K562 (cell line): ENCODE data around the gene GULP1. TPM values are rescaled to one million over a fixed set of nuclear protein-coding genes. Genes with fewer than 3 reads are reported as not detected.

Source experiments
- ATAC-seq: fragments of 200-7000 bp; cut with Tn5 transposase; 3 replicates; pipeline ENCODE4 v1.9.1; 2020; ENCODE audit warnings: moderate library complexity
- BruUV-seq: library from RNA; stranded (reverse); fragments of 400-500 nt; replicated peaks from 2 replicates; lab custom pipeline; 2021; lab: Mats Ljungman, UMichigan
- CTCF ChIA-PET: fragments of 300-600 bp; formaldehyde crosslinking; extraction: SDS; loops from one replicate; lab custom pipeline; 2021; ENCODE audit warnings: low intra/inter-chr PET ratio; lab: Yijun Ruan, JAX
- POLR2A ChIA-PET: fragments of 300-600, 350-650 bp; sonication (Branson Sonifier 250); formaldehyde crosslinking; extraction: SDS; loops from one replicate; lab custom pipeline; 2021; ENCODE audit warnings: antibody characterized with exemption, inconsistent platforms; lab: Yijun Ruan, JAX
- DNase-seq, 4 experiments: peaks; one replicate each; pipeline versions ENCODE4 v3.0.0 to v3.0.0-alpha.2; 2011 to 2018; ENCODE audit warnings: low spot score in 3 of 4, mixed read lengths in 3 of 4; ENCODE audit errors: extremely low read depth in 1 of 4
- FAIRE-seq: peaks from 2 replicates; lab custom pipeline; 2011; peaks lifted over from hg19 to GRCh38; lab: Jason Lieb, UNC
- H2AFZ ChIP-seq: 2 replicates; pipeline ENCODE4 v1.6.0; 2011; ENCODE audit warnings: low read depth, low read length, control low read depth, inconsistent platforms
- H3K27ac ChIP-seq: fragments of 200-600 bp; 3 replicates; pipeline ENCODE4 v1.8.0; 2011; ENCODE audit warnings: low read depth, mild to moderate bottlenecking, control low read depth, inconsistent platforms, low read length, moderate library complexity, mixed read lengths; ENCODE audit errors: extremely low read depth
- H3K27me3 ChIP-seq, 2 experiments: fragments of 300-600 bp in 1 of 2; 2 replicates in 1 of 2; 3 replicates in 1 of 2; pipeline versions ENCODE4 v1.6.0 to v1.8.0; 2011; ENCODE audit warnings: inconsistent platforms in 2 of 2, low read length in 2 of 2, mild to moderate bottlenecking in 1 of 2, mixed read lengths in 1 of 2, moderate library complexity in 1 of 2; ENCODE audit not compliant: control insufficient read depth in 2 of 2, insufficient read depth in 2 of 2
- H3K36me3 ChIP-seq: fragments of 300-600 bp; 3 replicates; pipeline ENCODE4 v1.8.0; 2011; ENCODE audit warnings: mild to moderate bottlenecking, low read length, inconsistent platforms; ENCODE audit not compliant: control insufficient read depth, insufficient read depth
- H3K4me1 ChIP-seq, 2 experiments: fragments of 200-600 bp in 1 of 2; replicated peaks in 1 of 2; 2 replicates in 1 of 2; 3 replicates in 1 of 2; pipeline versions ENCODE4 v1.5.1 to v1.8.0; 2011; ENCODE audit warnings: inconsistent platforms in 2 of 2, low read length in 2 of 2, mild to moderate bottlenecking in 1 of 2, mixed read lengths in 1 of 2, moderate library complexity in 1 of 2; ENCODE audit not compliant: control insufficient read depth in 2 of 2, insufficient read depth in 2 of 2
- H3K4me2 ChIP-seq: 2 replicates; pipeline ENCODE4 v1.6.1; 2011; ENCODE audit warnings: low read length, control low read depth, inconsistent platforms, mixed read lengths; ENCODE audit not compliant: insufficient read depth
- H3K4me3 ChIP-seq: fragments of 200-600 bp; sonication (generic), shearing (Covaris generic); 2 replicates; pipeline ENCODE4 v1.5.1; 2016; ENCODE audit warnings: control low read depth, inconsistent platforms
- H3K79me2 ChIP-seq: fragments of 200-600 bp; 3 replicates; pipeline ENCODE4 v1.8.0; 2011; ENCODE audit warnings: low read length, inconsistent platforms; ENCODE audit not compliant: control insufficient read depth, insufficient read depth
- H3K9ac ChIP-seq, 2 experiments: 2 replicates each; pipeline versions ENCODE4 v1.6.0 to v1.6.1; 2011; ENCODE audit warnings: low read depth in 2 of 2, low read length in 2 of 2, control low read depth in 1 of 2, inconsistent platforms in 1 of 2, mild to moderate bottlenecking in 1 of 2, mixed read lengths in 1 of 2; ENCODE audit not compliant: insufficient read depth in 1 of 2
- H3K9me1 ChIP-seq: one replicate; pipeline ENCODE4 v1.6.0; 2011; ENCODE audit warnings: inconsistent platforms, mild to moderate bottlenecking, low read length, moderate library complexity; ENCODE audit not compliant: control insufficient read depth, insufficient read depth
- H3K9me3 ChIP-seq: replicated peaks from 2 replicates; pipeline ENCODE4 v1.5.1; 2011; ENCODE audit warnings: low read depth, low read length, inconsistent platforms; ENCODE audit not compliant: control insufficient read depth, insufficient read depth
- H4K20me1 ChIP-seq: replicated peaks from 2 replicates; pipeline ENCODE4 v1.6.1; 2011; ENCODE audit warnings: low read length, inconsistent platforms, mixed read lengths; ENCODE audit not compliant: control insufficient read depth, insufficient read depth
- AFF4 ChIP-seq: sonication (generic); formaldehyde crosslinking; IDR thresholded peaks from 2 replicates; pipeline ENCODE4 v1.8.0; 2023; ENCODE audit warnings: mild to moderate bottlenecking, missing genetic modification reagents
- BCOR ChIP-seq: fragments of 450-650 bp; IDR thresholded peaks from 2 replicates; pipeline ENCODE4 v1.6.1; 2016
- CC2D1A ChIP-seq: fragments of 450-650 bp; IDR thresholded peaks from 2 replicates; pipeline ENCODE4 v1.6.1; 2017; ENCODE audit warnings: mild to moderate bottlenecking
- CREB5 ChIP-seq: fragments of 250-450 bp; sonication (Bioruptor Pico); IDR thresholded peaks from 2 replicates; pipeline ENCODE4 v1.5.0; 2020; ENCODE audit warnings: mild to moderate bottlenecking
- GABPB2 ChIP-seq: fragments of 250-450 bp; sonication (Bioruptor Pico); conservative IDR thresholded peaks from 2 replicates; pipeline ENCODE4 v1.5.1; 2021; ENCODE audit warnings: mild to moderate bottlenecking
- HNRNPK ChIP-seq: fragments of 200-400 bp; formaldehyde crosslinking; IDR thresholded peaks from one replicate; pipeline ENCODE4 v1.6.1; 2018; ENCODE audit warnings: mild to moderate bottlenecking, low read depth, low read length; ENCODE audit not compliant: poor library complexity, severe bottlenecking
- ZBTB1 ChIP-seq: sonication (generic); formaldehyde crosslinking; IDR thresholded peaks from 2 replicates; pipeline ENCODE4 v1.8.1; 2023; ENCODE audit warnings: missing genetic modification reagents, low read depth, mild to moderate bottlenecking, borderline replicate concordance
- ZBTB5 ChIP-seq: fragments of 450-650 bp; IDR thresholded peaks from 2 replicates; pipeline ENCODE4 v1.6.1; 2017; ENCODE audit warnings: antibody characterized with exemption
- ZBTB8A ChIP-seq: fragments of 450-650 bp; IDR thresholded peaks from 2 replicates; pipeline ENCODE4 v1.6.1; 2018; ENCODE audit warnings: mild to moderate bottlenecking, moderate library complexity; ENCODE audit not compliant: partially characterized antibody
- ZNF512 ChIP-seq: IDR thresholded peaks from 2 replicates; pipeline ENCODE4 v1.6.1; 2016; ENCODE audit warnings: missing genetic modification characterization, missing compliant biosample characterization
- WGBS: fragments of 100-300 bp; shearing (Covaris generic); methylation state at CpG from one replicate; pipeline ENCODE4 v1.1.6; 2016; ENCODE audit warnings: low coverage, mixed read lengths; ENCODE audit not compliant: insufficient coverage; ENCODE audit errors: missing lambda C conversion rate; 5-methylcytosine and 5-hydroxymethylcytosine counted together
- in situ Hi-C: fragments of 300-500 bp; cut with MboI; formaldehyde crosslinking; loops from 4 replicates; pipeline ENCODE4 v1.15.0; 2018; ENCODE audit warnings: inconsistent platforms, mixed read lengths
- intact Hi-C: fragments of 100-400 bp; cut with micrococcal nuclease; formaldehyde crosslinking; loops from 2 replicates; pipeline ENCODE4 v1.14.2; 2022
- polyA plus RNA-seq, 8 experiments: library from polyadenylated mRNA; depleted of rRNA in 4 of 8; stranded (reverse) in 5 of 8; unstranded in 3 of 8; fragments of >200 nt; fragmentation: Nextera tagmentation in 2 of 8; fragmentation: Illumina TruSeq in 1 of 8; extraction: Ambion mirVana in 2 of 8; extraction: Trizol in 1 of 8; gene quantifications; 2 replicates each; pipeline versions ENCODE4 v1.2.1 to v1.2.3, GENCODE V29; 2011 to 2014; ENCODE audit warnings: inconsistent platforms in 1 of 8, missing spikeins in 1 of 8
- total RNA-seq, 7 experiments: library from RNA; depleted of rRNA in 6 of 7; stranded (reverse); fragments of >200 nt in 6 of 7; fragmentation: Illumina TruSeq in 2 of 7; extraction: Trizol in 2 of 7; gene quantifications; 2 replicates each; pipeline versions ENCODE4 v1.2.1 to v1.2.3, GENCODE V29; 2011 to 2021; ENCODE audit warnings: low replicate concordance in 1 of 7

Gene GULP1
- total and polyA plus RNA-seq, 9 of the 15 experiments (the other 6 are each of a cell fraction or from before 2014, with no cell fraction given): 8.5 to 25.3 (median 19.5) TPM

DNA sequence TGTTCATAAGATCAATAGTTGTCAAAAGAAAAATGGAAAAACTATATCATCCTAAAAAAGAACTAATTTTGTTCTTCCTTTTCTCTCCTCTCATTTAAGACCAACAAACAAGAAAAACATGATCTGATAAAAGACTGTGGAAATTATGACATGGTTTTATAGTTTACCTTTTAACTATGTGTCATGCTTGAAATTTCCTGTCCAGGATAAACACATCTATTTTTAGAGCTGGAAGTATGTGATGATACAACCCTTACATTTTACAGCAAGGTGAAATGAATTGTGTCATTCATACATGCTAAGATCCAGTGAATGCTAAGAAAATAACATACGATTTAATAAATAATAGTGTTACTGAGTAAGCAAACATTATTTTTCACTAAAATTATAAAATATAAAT is 89.9 kb downstream of the GULP1 start (continued):
- no peak for TF ChIP-seq AFF4 (CRISPR knock-in tag)
- TF ChIP-seq GABPB2 (CRISPR knock-in tag): no peak
- no peak for TF ChIP-seq HNRNPK

DNA sequence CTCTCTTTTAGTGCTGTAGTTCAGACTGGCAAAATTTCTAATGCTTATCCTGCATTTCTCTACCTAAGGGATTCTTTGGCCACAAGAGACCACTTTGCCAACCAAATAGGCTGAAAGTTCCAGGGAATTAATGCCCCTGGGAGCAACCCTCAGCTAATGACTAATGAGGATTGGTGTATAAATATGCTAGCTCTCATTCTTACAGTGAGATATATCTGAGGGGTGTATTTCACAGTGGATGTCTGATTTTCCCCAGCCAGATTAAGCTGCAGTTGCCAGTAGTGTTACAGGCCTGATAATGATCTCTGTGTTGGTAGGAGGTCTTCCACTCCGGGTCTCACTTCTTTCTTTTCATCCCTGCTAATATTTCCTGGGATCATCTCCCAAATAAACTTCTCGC is 90.4 kb downstream of the GULP1 start:
- ChIA-PET CTCF (no interaction called here), POLR2A (no interaction called here)
- Histone ChIP-seq H2AFZ (no peak overlapping the region), H3K4me2 (no peak overlapping the region), H3K4me1 (peaks cover 0 to 2% of the 10 kb centered on the region in 2 experiments; a peak in 1 of 5 replicates), H3K79me2 (peaks cover 6% of the 10 kb centered on the region; the same call in 2 of the 3 replicates), H3K4me3 (no peak overlapping the region), H3K27me3 (no peaks in the 10 kb centered on the region), H4K20me1 (no peaks in the 10 kb centered on the region; the same call in 1 of the 2 replicates), H3K9me1 (no peaks in the 10 kb centered on the region), H3K27ac (no peak overlapping the region), H3K9ac (no peak overlapping the region), H3K36me3 (peaks cover 6% of the 10 kb centered on the region; the same call in 1 of the 3 replicates), H3K9me3 (peaks cover 3% of the 10 kb centered on the region; the same call in 1 of the 2 replicates)
- DNase-seq (no peak), ATAC-seq (no peak), FAIRE-seq (no peak)
- BruUV-seq: no TSS peak
- 80% methylated on average over 2 of the region's 2 CpGs for WGBS
- in situ Hi-C loops (no loop called here), intact Hi-C loops (no loop called here)
- TF ChIP-seq ZBTB1: no peak
- no peak for TF ChIP-seq BCOR
- no peak for TF ChIP-seq ZNF512
- TF ChIP-seq ZBTB8A: no peak
- no peak for TF ChIP-seq ZBTB5
- TF ChIP-seq CREB5: no peak
- no peak for TF ChIP-seq CC2D1A
